ENCODE data around the gene MALSU1. TPM values are rescaled to one million over a fixed set of nuclear protein-coding genes. Genes with fewer than 3 reads are reported as not detected.

MALSU1 gene
- total RNA-seq, 1 donor from 2014 or later = 58.5 TPM

DNA sequence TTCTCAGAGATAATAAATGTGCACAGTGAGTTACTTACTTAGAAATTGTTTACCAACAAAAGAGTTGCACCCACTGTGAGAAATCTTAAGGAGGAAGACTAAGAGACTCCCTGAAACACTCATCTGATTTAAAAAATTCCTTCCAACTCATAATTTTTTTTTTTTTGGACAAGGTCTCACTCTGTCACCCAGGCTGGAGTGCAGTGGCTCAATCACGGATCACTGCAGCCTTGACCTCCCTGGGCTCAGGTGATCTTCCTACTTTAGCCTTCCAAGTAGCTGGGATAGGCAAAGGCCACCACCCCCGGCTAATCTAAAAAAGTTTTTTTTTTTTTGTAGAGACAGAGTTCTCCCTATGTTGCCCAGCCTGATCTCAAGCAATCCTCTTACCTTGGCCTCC, 36.0 kb downstream of the MALSU1 start:
- DNase-seq (ENCODE audit: low read depth in 2 of 2) = no peak

DNA sequence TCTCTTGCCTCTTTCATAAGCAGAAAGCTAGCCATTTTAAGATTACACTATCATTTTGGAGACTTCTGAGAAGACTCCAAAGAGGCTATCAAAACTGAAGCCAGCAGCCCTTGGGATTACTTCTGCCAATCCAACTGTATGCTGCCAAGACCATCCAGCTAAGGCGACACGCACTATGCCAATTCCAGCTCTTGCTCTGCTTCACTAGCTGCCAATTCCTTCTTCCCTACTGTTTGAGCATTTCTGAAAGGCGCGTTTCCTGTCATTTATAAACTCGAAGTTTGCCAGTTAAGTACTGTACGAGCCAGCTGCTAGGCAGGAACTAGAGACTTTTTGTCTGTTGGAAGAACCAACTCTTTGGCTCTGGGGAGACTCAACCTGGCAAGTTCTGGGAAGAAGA, 36.5 kb downstream of the MALSU1 start:
- DNase-seq (ENCODE audit: low read depth in 2 of 2) = peak in 1 of 2 donors; percentile 71

DNA sequence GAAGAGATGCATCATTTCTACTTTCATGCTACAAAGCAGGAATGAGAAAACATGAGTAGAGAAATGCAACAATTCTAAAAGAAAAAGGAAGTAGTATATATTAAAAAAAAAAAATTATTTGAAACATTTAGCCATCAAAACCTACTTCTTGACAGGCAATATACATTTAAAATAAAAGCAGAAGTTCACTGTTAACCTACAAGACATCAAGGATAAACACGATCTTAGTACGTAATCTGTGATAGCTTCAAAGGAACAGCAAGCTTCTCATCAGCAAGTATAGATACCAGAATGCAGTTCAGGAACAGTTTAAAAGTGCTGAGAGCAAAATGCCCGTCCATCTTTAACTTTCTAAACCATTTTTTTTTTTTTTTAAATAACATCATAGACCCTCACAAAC, 36.9 kb downstream of the MALSU1 start:
- no peak for DNase-seq (ENCODE audit: low read depth in 2 of 2)

DNA sequence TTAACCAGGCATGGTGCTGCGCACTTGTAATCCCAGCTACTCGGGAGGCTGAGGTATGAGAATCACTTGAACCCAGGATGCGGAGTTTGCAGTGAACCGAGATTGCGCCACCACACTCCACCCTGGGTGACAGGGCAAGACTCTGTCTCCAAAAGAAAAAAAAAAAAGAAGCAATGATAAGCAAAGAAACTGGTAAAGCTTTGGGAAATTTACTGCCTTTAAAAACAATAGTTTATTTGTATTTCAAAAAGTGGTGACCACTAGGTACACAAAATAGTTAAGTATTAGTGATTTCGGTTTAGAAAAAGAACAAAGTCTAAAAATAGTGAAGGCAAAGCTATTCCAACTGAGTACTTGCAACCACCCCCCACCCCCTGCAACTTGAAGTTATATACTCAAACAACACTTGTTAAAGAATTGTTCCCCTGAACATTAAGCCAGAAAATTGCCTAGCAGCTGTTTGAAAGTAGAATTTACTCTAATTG, 37.7 kb downstream of the MALSU1 start:
- DNase-seq (ENCODE audit: low read depth in 2 of 2) = no peak

DNA sequence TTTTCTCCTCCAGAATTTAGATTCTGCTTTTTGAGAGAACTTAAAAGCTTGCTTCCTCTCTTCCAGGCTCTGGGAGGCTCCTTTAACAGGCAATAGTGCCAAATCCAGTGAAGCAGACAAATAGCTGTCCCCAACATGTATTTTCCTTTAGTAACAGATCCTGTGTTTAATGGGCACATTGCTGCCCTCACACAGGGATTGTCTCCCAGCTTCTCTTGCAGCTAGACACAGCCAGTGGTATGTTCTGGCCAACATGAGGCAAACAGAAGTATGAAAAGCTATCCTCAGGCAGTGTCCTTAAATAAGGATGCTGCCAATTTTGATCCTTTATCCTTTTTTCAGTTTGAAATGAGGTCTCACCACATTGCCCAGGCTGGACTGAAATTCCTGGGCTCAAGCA, 38.2 kb downstream of the MALSU1 start:
- DNase-seq (ENCODE audit: low read depth in 2 of 2) = no peak

DNA sequence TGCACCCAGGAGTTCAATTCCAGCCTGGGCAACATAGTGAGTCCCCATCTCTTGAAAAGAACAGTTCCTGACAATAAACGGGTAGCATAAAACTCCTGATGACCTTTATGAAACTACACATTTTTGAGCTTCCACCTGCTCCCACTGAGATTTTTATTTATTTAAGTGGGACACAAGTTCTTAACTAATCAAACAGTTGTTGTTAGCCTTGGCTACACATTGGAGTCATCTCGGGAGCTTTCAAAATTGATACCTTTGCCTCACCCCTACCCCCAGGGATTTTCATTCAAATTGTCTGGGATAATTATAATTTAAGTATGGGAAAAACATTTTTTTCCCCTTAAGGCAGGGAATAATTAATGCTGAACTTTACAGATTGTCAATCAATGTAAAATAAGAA, 39.3 kb downstream of the MALSU1 start:
- no peak for DNase-seq (ENCODE audit: low read depth in 2 of 2)

DNA sequence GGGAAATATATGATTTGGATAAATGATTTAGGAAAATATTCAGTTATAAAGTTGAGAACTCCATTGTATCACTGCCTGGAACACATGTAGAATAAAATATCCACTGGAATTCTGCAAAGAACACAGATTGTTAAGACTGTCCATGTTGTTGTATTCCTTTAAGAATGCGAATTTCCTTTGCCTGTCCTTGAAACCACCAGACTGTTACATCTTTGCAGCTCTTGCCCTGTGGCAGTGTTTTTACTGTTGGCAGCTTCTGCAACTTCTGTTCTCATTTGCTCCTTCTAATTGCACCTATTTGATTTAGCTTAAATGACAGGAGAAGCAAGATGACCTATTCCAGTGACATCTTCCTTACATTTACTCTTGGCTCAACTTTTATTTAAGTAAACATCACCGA, 39.7 kb downstream of the MALSU1 start:
- DNase-seq (ENCODE audit: low read depth in 2 of 2) = no peak

DNA sequence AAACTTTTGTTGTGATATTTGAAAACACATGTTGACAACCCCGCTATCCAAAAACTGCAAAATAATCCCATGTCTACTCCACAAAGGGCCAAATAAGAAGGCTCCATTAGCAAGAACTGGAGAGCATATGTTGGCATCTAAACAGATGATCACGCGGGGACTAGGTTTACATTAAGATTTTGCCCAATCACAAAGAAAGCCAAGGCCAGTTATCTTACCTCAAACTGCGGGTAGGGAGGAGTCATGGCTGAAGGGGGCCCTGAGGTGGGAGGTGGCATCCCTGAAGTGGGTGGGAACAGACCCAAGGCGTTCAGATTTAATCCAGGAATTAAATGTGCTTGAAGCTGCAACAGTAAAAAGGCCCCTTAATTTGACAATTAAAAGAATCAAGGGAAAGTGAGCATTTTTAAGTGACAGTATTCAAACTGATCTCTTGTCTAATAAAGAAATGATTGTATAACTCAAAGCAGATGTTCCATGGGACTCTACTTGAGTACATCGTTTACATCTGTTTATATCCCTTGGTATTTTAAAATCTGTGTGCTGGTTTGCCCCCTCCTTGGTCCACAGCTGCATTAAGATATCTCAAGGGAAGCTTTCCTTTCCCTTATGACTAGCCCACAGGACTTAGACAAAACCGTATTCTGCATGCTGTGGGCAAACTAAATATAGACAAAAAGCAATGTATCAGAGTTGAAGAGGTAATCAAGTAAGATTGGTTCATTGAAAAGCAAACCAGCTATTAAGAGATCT, 42.9 kb downstream of the MALSU1 start:
- no peak for DNase-seq (ENCODE audit: low read depth in 2 of 2)

DNA sequence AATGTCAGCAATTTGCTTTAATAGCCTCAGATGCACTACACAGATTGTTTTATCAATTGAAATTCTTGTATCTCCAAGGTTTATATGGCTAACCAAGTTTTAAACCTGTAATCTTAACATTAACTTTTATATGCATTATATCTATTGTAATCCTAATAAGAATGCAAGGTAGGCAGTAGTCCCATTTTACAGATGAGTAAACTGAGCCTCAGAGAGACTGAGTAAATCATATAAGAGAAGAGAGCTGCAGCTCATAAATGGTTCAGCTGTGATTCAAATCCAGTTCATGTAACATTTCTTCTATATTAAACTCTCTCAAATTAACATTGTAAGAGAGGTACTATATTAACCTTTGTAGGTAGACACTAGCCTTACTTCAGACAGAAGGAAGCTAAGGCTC, 44.0 kb downstream of the MALSU1 start:
- DNase-seq (ENCODE audit: low read depth in 2 of 2) = no peak

DNA sequence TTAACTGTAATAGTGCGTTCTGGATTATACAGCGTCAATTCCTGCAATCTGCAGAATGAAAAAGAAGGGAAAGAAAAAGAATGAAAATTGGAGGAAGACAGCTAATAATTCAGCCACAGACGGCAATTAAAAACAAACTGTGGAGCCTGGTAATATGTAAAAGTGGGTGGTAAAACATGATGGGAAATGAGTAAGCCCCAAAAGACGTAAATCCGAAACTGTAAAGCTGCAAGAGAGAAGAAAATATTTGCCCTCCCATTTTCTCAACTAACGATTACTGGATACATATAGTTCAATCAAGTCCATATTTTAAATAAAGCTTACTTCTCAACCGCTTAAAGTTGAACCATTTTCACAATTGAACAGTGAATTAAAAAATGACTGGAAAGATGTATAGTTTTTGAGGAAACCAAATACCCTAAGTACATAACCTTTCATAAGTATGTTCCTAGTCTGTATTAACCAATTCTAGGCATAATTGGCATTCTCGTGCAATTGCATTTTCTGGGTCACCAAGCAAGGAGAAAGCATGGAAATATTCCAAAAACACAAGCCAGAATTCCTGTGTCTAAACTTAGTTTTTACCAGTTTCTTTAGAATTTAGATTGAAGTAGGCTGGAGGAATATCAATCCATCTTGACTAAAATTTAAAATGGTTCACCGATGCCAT, 44.8 kb downstream of the MALSU1 start:
- DNase-seq (ENCODE audit: low read depth in 2 of 2) = peak in 1 of 2 donors; percentile 43

DNA sequence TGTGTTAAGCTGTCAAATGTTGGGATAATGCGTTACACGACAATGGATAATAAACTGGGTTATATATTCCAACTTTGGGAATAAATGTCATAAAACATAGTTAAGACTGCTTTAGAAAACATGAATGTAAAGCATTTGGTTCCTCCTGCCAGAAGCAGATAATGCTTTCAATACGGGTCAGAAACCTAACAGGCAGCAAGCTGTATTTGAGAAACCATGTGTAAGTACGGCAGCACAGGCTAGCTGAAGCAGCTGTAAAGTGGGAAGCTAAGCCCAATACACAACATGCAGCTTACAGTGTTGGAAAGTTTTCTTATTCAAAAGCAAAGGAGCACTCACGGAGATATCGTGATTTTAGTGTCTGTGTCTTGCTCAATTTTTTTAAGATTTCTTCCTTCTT, 46.5 kb downstream of the MALSU1 start:
- no peak for DNase-seq (ENCODE audit: low read depth in 2 of 2)

DNA sequence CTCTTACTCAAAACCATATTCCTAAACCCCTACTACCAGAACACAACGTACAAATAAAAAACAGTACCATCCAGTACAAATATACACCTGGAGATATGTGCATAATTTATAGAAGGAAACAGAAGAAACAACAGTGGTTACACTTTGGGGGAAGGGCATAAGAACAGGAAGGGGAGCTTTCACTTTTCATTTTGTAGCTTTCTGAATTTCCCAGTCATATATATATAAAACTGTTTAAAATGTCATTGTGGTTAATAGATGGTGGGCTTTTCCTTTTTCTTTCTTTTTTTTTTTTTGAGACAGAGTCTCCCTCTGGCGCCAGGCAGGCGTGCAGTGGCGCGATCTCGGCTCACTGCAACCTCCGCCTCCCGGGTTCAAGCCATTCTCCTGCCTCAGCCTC, 47.2 kb downstream of the MALSU1 start:
- DNase-seq (ENCODE audit: low read depth in 2 of 2) = peak; percentile 44 to 47

DNA sequence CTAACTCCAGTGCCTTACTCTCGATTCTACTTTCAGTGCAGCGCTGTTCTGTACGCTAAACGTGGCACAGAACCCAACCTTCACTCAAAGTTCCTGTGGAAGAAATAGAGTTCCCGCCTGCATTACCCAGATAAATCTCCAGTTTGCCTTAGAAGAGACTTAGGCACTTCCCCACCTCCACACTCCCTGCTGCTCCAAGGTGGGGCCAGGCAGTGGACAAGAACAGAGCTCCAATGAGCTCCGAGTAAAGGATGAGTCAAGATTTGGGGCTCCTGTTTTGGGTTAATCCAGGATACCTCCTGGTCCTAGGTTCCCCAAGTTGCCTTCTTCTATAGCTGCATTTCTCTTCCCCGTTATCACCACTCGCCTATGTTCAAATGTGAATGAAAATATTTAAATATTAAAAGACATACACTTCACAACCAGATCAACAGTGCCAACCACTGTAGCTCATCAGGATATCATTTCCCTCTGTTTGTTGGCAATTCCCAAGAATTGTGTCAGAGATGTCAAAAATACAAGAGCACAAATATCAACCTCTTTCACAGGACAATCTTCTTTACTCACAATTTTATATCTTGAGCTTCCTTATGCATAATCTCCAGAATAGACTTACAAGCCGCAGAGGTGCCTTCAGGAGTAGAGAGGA, 48.0 kb downstream of the MALSU1 start:
- DNase-seq (ENCODE audit: low read depth in 2 of 2) = peak in 1 of 2 donors; percentile 48

DNA sequence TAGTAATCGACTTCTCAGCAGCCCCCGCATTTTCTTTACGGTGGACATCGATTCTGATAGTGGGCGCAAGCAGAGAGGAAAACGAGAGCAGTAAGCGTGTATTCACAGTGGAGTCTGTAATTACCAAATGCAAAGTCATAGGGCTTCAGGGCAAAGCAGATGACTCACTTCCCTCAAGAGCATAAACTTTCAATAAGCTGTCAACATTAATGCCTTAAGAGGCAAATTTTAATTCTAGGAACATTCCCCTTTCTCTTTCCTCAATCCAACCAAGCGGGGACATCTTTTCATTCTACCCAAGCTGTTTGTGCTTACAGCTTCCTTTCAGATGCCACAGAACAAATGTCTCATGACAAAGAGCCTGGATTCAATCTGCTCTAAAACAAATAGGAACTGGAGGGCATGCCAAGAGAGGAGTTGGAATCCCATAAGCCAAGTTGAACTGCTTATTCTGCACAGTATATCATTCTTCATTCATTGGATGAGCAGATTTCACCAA, 48.6 kb downstream of the MALSU1 start:
- peak; percentile 65 to 90 for DNase-seq (ENCODE audit: low read depth in 2 of 2)

DNA sequence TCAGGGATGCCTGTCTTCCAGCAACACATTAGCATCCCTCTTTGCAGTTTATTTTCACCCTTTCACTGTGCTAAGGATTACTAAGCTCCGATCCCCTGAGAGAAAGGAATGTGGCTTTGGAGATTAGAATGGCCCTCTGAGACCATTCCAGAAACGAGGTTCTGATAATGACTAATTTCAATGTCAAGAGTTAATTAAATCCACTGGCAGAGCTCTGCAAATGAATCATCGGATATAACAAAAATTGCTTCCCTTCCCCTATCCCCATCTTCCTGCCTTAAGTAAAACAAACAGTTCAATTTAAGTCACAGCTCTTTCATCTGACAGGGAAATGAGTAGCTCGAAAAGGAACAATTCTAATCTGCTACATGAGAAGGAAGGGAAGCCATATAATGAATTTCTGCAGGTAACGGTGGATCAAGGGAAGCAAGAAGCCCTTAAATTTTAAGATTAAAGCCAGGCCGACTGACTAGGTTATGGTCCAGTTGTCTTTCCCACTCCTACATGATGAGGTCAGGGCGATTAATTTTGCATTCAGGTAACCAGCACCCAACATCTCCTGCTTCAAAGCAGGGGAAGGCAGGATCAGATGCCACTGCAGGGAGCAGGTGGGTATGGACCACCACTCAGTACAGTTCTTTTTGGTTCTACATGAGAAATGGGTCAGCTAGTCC, 50.5 kb downstream of the MALSU1 start:
- DNase-seq (ENCODE audit: low read depth in 2 of 2) = peak in 1 of 2 donors; percentile 90

DNA sequence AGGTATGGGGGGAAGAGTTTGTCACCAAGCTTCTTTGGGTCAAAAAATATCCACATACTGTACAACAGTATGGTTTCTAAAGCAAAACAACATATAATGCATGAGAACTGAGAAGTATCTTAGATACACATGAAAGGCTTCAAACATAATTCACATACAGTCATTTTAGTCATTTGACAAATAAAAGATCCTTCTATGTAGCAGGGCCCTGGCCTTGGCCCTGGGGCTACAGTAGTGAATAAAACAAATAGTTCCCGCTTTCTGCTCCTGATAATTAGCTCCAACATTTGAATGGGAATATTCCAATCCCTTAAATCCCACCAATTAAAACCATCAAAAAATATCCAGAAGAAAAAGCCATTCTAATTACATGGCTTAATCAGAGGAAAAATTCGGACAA, 51.3 kb downstream of the MALSU1 start:
- DNase-seq (ENCODE audit: low read depth in 2 of 2) = no peak

DNA sequence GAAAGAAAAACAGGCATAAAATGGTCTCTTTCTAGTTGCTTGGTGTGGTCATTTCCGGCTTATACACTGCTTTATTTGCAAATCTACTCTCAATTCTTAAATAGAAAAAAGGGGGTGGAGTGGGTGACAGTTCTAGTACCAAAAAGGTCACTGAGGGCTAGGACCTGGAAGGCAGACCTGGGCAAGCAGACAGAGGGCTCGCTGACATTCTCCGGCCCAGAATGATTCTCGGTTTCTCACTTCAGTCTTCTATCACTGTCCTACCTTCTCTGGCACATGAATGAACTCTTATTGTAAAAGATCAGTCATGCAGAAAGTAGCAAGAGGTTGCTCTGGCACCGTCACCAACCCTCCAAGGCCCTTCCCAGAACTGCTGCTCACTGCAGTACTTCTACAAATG, 54.0 kb downstream of the MALSU1 start:
- no peak for DNase-seq (ENCODE audit: low read depth in 2 of 2)

DNA sequence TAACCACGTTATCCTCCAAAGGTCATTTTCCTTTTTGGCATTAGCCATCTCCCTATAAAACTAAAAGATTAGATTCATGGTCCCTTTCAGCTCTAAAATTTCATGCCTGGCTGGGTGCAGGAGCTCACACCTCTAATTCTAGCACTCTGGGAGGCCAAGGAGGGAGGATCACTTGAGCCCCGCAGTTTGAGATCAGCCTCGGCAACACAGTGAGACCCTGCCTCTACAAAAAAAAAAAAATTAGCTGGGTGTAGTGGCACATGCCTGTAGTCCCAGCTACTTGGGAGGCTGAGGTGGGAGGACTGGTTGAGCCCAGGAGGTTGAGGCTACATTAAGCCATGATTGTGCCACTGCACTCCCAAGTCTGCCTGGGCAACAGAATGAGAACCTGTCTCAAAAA, 57.0 kb downstream of the MALSU1 start:
- no peak for DNase-seq (ENCODE audit: low read depth in 2 of 2)

DNA sequence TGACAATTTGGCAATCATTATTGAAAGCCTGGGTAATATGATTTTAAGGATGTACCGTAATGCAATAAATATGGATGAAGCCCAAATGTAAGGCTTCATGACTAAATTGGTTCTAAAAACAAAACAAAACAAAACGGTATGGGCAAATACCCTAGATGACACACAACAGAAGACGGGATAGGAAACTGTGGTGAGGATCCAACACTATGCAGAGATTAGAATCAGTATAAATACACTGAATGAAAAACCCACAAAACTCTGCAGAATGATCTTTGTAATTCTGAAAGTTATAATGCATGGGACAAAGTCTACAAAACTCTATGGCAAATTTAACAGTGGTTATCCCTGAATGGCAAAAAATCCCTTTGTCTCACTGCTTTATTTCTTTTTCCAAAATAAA, 57.6 kb downstream of the MALSU1 start:
- DNase-seq (ENCODE audit: low read depth in 2 of 2) = no peak

DNA sequence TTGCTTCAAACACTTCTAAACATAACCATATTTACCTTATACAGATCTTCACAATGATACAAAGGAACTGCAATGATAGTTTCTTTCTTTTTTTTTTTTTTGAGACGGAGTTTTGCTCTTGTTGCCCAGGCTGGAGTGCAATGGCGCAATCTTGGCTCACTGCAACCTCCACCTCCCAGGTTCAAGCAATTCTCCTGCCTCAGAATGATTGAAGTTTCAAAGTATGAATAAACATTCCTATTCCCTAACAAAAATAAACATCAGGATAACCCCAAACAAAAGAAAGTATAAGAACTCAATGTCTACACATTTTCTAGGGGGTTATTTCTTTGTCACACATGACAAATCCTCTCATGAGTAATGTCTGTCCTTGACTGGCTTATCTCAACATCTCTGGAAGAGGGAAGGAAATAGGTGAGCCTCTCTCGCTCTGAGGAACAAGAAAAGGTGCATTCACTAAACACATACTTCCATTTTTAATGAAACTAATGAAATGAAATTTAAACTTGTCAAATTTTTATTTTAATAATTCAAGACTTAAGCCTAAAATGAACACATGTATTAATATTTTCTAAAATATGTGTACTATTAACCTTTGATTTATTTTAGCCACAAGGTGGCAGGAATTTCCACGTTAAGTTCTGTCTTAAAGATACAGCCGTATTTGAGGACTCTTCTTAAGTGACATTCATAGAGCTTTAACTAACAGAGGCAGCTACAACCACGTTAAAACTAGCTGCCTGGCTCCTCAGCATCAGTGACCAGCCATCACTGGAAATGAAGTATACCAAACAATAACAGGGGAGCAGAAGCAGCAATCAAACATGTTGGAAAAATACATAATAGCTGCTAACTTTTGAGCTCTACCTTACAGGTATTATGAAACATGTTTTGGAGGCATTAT, 58.3 kb downstream of the MALSU1 start:
- peak; percentile 35 to 71 for DNase-seq (ENCODE audit: low read depth in 2 of 2)

DNA sequence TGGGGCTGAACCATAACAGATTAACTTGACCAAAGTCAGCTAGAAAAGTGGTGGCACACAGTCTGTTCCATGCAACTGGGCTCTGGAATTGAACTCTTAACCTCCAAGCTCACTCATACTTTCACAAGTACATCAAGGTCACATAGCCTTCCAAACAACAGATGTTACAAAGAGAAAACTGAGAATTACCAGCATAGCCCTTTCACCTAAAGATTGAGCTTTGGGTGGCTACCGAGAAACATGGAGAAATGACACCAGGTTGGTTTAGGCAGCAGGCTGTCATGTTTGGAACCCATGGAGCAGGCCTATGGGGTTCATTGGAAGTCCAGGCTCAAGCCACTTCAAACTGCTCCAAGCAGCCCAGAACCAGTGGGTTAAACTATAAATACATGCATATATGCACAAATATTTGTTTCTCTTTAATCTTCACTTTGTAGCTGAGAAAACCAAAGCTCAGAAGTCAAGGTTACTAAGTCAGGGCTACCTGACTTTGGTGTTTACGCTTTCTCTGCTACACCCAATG, 59.1 kb downstream of the MALSU1 start:
- no peak for DNase-seq (ENCODE audit: low read depth in 2 of 2)

Data from lung microvascular endothelial cell (primary cell).